OCI-LY1 (cell line): ENCODE data around the gene APBA1.

ENCODE experiments used
- H2AFZ ChIP-seq: fragments of 200-600 bp; sonication (generic), shearing (Covaris generic); 2 replicates; pipeline ENCODE4 v1.6.0; 2014; ENCODE audit warnings: antibody characterized with exemption, mild to moderate bottlenecking, low read length
- H3F3A ChIP-seq: fragments of 200-600 bp; sonication (generic), shearing (Covaris generic); 2 replicates; pipeline ENCODE4 v1.6.0; 2014; ENCODE audit warnings: mild to moderate bottlenecking, antibody characterized with exemption, low read length, moderate library complexity; ENCODE audit not compliant: insufficient read depth
- H3K27ac ChIP-seq: fragments of 200-600 bp; sonication (generic); 2 replicates; pipeline ENCODE4 v1.5.1; 2014; ENCODE audit warnings: low read length, mixed run types, mild to moderate bottlenecking, low read depth; ENCODE audit not compliant: poor library complexity, severe bottlenecking
- H3K27me3 ChIP-seq: fragments of 200-600 bp; sonication (generic); 2 replicates; pipeline ENCODE4 v1.6.0; 2014; ENCODE audit warnings: antibody characterized with exemption, mild to moderate bottlenecking, low read length, moderate library complexity; ENCODE audit not compliant: insufficient read depth
- H3K36me3 ChIP-seq: fragments of 200-600 bp; sonication (generic); 2 replicates; pipeline ENCODE4 v1.6.1; 2014; ENCODE audit warnings: mild to moderate bottlenecking, antibody characterized with exemption, low read length, moderate library complexity, mixed read lengths; ENCODE audit not compliant: insufficient read depth
- H3K4me1 ChIP-seq: fragments of 200-600 bp; sonication (generic); 2 replicates; pipeline ENCODE4 v1.5.1; 2014; ENCODE audit warnings: mild to moderate bottlenecking, low read length, moderate library complexity; ENCODE audit not compliant: insufficient read depth, severe bottlenecking
- H3K4me2 ChIP-seq: fragments of 200-600 bp; sonication (generic), shearing (Covaris generic); 2 replicates; pipeline ENCODE4 v1.6.1; 2014; ENCODE audit warnings: low read length
- H3K4me3 ChIP-seq: fragments of 200-600 bp; sonication (generic); 2 replicates; pipeline ENCODE4 v1.5.1; 2014; ENCODE audit warnings: low read length, low read depth, mild to moderate bottlenecking, mixed read lengths; ENCODE audit not compliant: poor library complexity, severe bottlenecking
- H3K79me2 ChIP-seq: fragments of 200-600 bp; shearing (Covaris generic); 2 replicates; pipeline ENCODE4 v1.6.1; 2016; ENCODE audit warnings: mixed run types, low read length, mixed read lengths; ENCODE audit not compliant: insufficient read depth
- H3K9ac ChIP-seq: fragments of 200-600 bp; sonication (generic), shearing (Covaris generic); 2 replicates; pipeline ENCODE4 v1.6.1; 2014; ENCODE audit warnings: mild to moderate bottlenecking, low read length, mixed read lengths
- H3K9me2 ChIP-seq: fragments of 200-600 bp; sonication (generic), shearing (Covaris generic); 2 replicates; pipeline ENCODE4 v1.6.1; 2014; ENCODE audit warnings: low read depth, mild to moderate bottlenecking, low read length, mixed read lengths
- H3K9me3 ChIP-seq: fragments of 200-600 bp; shearing (Covaris generic); 2 replicates; pipeline ENCODE4 v1.6.1; 2014; ENCODE audit warnings: low read length, mixed read lengths
- H4K20me1 ChIP-seq: fragments of 200-600 bp; sonication (generic), shearing (Covaris generic); 2 replicates; pipeline ENCODE4 v1.6.0; 2016; ENCODE audit warnings: mild to moderate bottlenecking, low read length; ENCODE audit not compliant: insufficient read depth
- EZH2 ChIP-seq: fragments of 200-600 bp; sonication (generic), shearing (Covaris generic); IDR thresholded peaks from 2 replicates; pipeline ENCODE4 v1.8.0; 2017; ENCODE audit warnings: borderline replicate concordance, mixed run types, mild to moderate bottlenecking, antibody characterized with exemption, low read length, moderate library complexity, mixed read lengths
- TF ChIP-seq, protein P1 (sequence below): fragments of 200-600 bp; sonication (generic), shearing (Covaris generic); IDR thresholded peaks from 2 replicates; pipeline ENCODE4 v1.5.1; 2017; ENCODE audit warnings: mild to moderate bottlenecking, antibody characterized with exemption, low read length, moderate library complexity, mixed read lengths

The APBA1 gene

DNA sequence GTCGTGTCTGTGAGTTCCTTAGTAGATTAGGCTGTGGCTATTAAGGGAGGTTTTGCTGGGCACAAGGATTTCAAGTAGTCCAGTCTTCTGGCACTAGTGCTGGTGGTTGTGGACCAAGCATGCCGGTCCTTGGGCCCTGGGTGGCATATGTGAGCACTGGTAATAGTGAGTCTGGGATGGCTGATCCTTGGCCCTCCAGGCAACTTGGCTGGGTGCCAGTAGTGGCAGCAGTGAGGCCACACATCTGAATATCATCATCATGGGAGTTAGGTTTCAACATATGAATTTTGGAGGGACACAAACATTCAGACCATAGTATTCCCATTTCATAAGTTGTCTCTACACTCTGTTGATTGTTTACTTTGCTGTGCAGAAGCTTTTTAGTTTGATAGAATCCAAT lies 25.3 kb upstream of the APBA1 start:
- no peak for TF ChIP-seq EZH2
- TF ChIP-seq, protein P1, sequence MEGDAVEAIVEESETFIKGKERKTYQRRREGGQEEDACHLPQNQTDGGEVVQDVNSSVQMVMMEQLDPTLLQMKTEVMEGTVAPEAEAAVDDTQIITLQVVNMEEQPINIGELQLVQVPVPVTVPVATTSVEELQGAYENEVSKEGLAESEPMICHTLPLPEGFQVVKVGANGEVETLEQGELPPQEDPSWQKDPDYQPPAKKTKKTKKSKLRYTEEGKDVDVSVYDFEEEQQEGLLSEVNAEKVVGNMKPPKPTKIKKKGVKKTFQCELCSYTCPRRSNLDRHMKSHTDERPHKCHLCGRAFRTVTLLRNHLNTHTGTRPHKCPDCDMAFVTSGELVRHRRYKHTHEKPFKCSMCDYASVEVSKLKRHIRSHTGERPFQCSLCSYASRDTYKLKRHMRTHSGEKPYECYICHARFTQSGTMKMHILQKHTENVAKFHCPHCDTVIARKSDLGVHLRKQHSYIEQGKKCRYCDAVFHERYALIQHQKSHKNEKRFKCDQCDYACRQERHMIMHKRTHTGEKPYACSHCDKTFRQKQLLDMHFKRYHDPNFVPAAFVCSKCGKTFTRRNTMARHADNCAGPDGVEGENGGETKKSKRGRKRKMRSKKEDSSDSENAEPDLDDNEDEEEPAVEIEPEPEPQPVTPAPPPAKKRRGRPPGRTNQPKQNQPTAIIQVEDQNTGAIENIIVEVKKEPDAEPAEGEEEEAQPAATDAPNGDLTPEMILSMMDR = no peak
- Histone ChIP-seq H3K4me1 (no peaks in the 10 kb centered on the region), H3K27ac (no peak overlapping the region), H3K9ac (no peak overlapping the region), H3K9me3 (peaks cover 8% of the 10 kb centered on the region), H3F3A (no peaks in the 10 kb centered on the region), H3K27me3 (no peaks in the 10 kb centered on the region), H3K4me2 (no peak overlapping the region), H3K36me3 (no peaks in the 10 kb centered on the region), H3K79me2 (no peaks in the 10 kb centered on the region), H4K20me1 (no peaks in the 10 kb centered on the region), H3K4me3 (no peak overlapping the region), H2AFZ (no peak overlapping the region), H3K9me2 (no peaks in the 10 kb centered on the region)

DNA sequence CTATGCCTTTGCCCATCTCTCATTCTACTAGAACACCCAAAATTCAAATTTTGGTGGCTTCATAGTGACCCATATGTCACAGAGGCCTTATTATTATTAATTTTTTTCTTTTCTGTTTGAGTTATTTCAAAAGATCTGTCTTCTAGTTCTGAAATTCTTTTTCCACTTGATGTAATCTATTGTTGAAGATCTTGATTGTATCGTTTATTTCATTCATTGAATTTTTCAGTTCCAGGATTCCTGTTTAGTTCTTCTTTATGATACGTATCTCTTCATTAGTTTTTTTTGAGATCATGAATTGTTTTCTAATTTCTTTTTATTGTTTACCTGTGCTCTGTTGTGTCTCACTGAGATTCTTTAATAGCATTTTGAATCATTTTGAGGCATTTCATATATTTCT lies 24.6 kb upstream of the APBA1 start:
- H3K9me3 ChIP-seq = peaks cover 8% of the 10 kb centered on the region
- no peaks in the 10 kb centered on the region for H3K36me3 ChIP-seq
- no peak overlapping the region for H3K27ac ChIP-seq
- H3K4me1 ChIP-seq = no peaks in the 10 kb centered on the region
- H4K20me1 ChIP-seq = no peaks in the 10 kb centered on the region
- H3K79me2 ChIP-seq = no peaks in the 10 kb centered on the region
- H3K27me3 ChIP-seq = no peaks in the 10 kb centered on the region
- no peak overlapping the region for H3K4me3 ChIP-seq
- H3K9me2 ChIP-seq = no peaks in the 10 kb centered on the region
- no peak for TF ChIP-seq EZH2
- TF ChIP-seq, protein P1 = no peak
- no peak overlapping the region for H3K4me2 ChIP-seq
- no peak overlapping the region for H3K9ac ChIP-seq
- no peak overlapping the region for H2AFZ ChIP-seq
- no peaks in the 10 kb centered on the region for H3F3A ChIP-seq

GRCh38 chr9:69689991-69690538 lies 17.9 kb upstream of the APBA1 start:
- H3K4me2 ChIP-seq = no peak overlapping the region
- H3K9me3 ChIP-seq = no peaks in the 10 kb centered on the region
- H3K9me2 ChIP-seq = no peaks in the 10 kb centered on the region
- no peaks in the 10 kb centered on the region for H3F3A ChIP-seq
- no peaks in the 10 kb centered on the region for H3K27me3 ChIP-seq
- no peak overlapping the region for H3K9ac ChIP-seq
- no peaks in the 10 kb centered on the region for H3K36me3 ChIP-seq
- H2AFZ ChIP-seq = no peak overlapping the region
- no peak for TF ChIP-seq EZH2
- TF ChIP-seq, protein P1 = no peak
- H3K27ac ChIP-seq = no peak overlapping the region
- no peaks in the 10 kb centered on the region for H4K20me1 ChIP-seq
- H3K4me1 ChIP-seq = no peaks in the 10 kb centered on the region
- H3K79me2 ChIP-seq = no peaks in the 10 kb centered on the region
- no peak overlapping the region for H3K4me3 ChIP-seq
